Vagina (tissue), 2 donors: Measurements from ENCODE around the gene SAT2.

ENCODE experiments used
- POLR2A ChIP-seq, 2 donors: fragments of 450-650 bp; IDR thresholded peaks; one replicate each; pipeline ENCODE4 v1.6.1; 2017; ENCODE audit warnings: antibody characterized with exemption in 2 of 2, mild to moderate bottlenecking in 2 of 2, moderate library complexity in 2 of 2
- TF ChIP-seq, protein P1 (sequence below), 3 experiments: fragments of 450-650 bp in 2 of 3; fragments of 200-600 bp in 1 of 3; sonication (generic) in 1 of 3; IDR thresholded peaks; one replicate each; pipeline ENCODE4 v1.5.1; 2017 to 2019; ENCODE audit warnings: antibody characterized with exemption in 3 of 3, mild to moderate bottlenecking in 2 of 3, moderate library complexity in 2 of 3

DNA sequence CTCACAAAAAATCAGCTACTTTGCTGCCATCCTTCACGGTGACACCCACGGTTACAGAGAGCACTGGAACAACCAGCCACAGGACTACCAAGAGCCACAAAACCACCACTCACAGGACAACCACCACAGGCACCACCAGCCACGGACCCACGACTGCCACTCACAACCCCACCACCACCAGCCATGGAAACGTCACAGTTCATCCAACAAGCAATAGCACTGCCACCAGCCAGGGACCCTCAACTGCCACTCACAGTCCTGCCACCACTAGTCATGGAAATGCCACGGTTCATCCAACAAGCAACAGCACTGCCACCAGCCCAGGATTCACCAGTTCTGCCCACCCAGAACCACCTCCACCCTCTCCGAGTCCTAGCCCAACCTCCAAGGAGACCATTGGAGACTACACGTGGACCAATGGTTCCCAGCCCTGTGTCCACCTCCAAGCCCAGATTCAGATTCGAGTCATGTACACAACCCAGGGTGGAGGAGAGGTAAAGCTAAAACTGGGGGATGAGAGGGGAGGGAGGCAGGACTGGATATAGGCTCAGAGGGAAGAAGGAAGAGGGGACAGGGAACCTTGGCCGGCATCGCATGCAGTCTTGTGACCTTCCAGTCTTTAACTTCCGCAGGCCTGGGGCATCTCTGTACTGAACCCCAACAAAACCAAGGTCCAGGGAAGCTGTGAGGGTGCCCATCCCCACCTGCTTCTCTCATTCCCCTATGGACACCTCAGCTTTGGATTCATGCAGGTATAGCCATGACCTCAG lies 47.6 kb downstream of the SAT2 start:
- TF ChIP-seq POLR2A (IDR thresholded peaks at IDR 0.05), result no peak
- TF ChIP-seq, protein P1, sequence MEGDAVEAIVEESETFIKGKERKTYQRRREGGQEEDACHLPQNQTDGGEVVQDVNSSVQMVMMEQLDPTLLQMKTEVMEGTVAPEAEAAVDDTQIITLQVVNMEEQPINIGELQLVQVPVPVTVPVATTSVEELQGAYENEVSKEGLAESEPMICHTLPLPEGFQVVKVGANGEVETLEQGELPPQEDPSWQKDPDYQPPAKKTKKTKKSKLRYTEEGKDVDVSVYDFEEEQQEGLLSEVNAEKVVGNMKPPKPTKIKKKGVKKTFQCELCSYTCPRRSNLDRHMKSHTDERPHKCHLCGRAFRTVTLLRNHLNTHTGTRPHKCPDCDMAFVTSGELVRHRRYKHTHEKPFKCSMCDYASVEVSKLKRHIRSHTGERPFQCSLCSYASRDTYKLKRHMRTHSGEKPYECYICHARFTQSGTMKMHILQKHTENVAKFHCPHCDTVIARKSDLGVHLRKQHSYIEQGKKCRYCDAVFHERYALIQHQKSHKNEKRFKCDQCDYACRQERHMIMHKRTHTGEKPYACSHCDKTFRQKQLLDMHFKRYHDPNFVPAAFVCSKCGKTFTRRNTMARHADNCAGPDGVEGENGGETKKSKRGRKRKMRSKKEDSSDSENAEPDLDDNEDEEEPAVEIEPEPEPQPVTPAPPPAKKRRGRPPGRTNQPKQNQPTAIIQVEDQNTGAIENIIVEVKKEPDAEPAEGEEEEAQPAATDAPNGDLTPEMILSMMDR (IDR thresholded peaks at IDR 0.05), result no peak
